Prostate gland (tissue), 2 donors: Measurements from ENCODE around the gene HPS3.

Experiments used
- POLR2A ChIP-seq: fragments of 450-650 bp; IDR thresholded peaks from one replicate; pipeline ENCODE4 v1.6.1; 2016; ENCODE audit warnings: antibody characterized with exemption, mild to moderate bottlenecking
- TF ChIP-seq, protein P1 (sequence below), 4 experiments: fragments of 200-600 bp in 2 of 4; fragments of 450-650 bp in 2 of 4; sonication (generic) in 2 of 4; IDR thresholded peaks; 1 replicate in 3 of 4; 2 replicates in 1 of 4; pipeline ENCODE4 v1.5.1; 2016 to 2019; ENCODE audit warnings: antibody characterized with exemption in 4 of 4, mild to moderate bottlenecking in 2 of 4, moderate library complexity in 2 of 4

DNA sequence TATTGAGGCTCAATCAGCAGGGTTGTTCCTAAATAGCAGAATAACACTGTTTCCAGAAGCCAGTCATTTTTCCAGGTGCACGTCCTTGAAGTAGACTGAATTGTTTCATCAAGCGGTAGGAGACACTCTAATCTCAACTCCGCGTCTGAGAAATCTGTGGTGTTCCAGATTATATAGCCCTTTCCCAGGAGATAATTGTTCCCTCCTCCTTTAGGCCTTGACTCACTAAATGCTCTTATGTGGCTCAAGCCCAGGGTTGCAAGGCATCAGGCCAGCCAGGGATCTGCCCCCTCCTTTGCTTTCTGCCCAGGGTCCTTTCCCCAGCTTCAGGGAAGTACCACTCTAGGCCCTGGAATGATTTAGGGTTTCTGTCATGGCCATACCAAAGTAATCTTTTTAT is 37.5 kb upstream of the HPS3 start:
- TF ChIP-seq POLR2A = no peak
- TF ChIP-seq, protein P1, sequence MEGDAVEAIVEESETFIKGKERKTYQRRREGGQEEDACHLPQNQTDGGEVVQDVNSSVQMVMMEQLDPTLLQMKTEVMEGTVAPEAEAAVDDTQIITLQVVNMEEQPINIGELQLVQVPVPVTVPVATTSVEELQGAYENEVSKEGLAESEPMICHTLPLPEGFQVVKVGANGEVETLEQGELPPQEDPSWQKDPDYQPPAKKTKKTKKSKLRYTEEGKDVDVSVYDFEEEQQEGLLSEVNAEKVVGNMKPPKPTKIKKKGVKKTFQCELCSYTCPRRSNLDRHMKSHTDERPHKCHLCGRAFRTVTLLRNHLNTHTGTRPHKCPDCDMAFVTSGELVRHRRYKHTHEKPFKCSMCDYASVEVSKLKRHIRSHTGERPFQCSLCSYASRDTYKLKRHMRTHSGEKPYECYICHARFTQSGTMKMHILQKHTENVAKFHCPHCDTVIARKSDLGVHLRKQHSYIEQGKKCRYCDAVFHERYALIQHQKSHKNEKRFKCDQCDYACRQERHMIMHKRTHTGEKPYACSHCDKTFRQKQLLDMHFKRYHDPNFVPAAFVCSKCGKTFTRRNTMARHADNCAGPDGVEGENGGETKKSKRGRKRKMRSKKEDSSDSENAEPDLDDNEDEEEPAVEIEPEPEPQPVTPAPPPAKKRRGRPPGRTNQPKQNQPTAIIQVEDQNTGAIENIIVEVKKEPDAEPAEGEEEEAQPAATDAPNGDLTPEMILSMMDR (IDR thresholded peaks at IDR 0.05) = no peak
